Measurements from ENCODE around the gene SPP1.
"Not testable (repeated sequence)": the region's sequence is repeated elsewhere in the genome, so short reads cannot be mapped to it uniquely, and the experiment has no call there.

Gene SPP1

DNA sequence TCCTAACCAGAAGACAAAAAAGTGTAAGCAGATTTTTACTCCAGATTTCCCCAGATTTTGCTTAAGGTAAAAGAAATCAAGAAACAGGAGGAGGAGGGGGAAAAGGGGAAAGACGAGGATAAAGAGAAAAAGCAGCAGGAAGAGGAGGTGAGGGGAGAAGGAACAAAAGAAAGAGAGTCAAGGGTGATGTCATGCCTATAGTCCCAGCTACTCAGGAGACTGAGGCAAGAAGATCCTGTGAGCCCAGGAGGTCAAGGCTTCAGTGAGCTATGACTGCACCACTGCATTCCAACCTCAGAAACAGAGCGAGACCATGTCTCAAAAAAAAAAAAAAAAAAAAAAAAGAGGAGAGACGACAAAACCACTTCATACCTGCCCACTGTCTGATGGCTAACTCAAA lies 19.9 kb downstream of the SPP1 start:
- no peak for DNase-seq

DNA sequence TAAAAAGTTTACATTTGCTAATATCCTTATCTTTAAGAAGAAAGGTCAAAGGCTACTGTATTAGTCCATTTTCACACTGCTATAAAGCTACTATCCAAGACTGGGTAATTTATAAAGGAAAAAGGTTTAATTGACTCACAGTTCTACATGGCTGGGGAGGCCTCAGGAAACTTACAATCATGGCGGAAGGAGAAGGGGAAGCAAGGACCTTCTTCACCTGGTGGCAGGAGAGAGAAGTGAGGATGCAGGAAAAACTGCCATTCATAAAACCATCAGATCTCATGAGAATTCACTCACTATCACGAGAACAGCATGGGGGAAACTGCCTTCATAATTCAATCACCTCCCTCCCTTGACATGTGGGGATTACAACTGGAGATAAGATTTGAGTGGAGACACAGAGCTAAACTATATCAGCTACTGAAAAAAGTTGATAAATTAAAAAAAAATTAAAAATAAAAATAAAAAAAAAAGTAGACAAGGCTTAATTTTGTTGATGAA lies 23.7 kb downstream of the SPP1 start:
- not testable (repeated sequence) for DNase-seq

DNA sequence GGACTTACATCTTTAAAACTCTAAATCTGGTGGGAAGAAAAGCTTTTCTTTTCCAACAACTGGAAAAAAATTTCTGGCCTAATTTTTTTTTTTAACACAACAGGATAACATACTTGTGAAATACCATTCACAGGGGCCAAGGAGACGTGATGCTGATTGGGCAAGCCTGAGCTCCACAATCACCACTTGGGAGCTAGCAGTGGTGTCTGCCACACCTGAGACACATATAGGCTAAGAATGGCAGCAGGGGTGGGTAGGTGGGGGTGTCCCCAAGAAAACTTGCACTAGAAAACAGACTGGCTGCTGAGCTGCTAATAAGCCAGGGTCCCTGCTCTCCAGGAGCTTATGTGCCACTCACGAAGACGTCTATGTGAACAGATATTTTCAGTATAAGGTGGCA lies 26.4 kb downstream of the SPP1 start:
- no peak for DNase-seq

DNA sequence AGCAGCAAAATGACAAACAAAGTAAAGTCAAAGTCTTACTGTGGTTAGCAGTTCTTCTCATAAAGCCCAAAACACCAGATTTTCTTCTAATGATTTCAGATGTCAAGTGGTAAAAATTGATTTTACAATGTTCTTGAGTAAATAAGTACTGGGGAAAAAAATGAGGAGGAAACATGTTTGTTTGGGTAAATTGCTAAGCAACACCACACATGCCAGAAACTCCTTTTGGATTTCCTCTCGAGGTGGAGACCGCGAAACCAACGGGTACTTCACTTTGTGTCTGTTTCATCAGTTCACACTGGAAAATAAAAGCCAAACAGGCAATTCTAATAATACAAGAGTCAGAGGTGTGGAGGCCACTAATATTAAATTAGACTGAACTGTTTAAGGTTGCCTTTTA lies 27.3 kb downstream of the SPP1 start:
- no peak for DNase-seq

DNA sequence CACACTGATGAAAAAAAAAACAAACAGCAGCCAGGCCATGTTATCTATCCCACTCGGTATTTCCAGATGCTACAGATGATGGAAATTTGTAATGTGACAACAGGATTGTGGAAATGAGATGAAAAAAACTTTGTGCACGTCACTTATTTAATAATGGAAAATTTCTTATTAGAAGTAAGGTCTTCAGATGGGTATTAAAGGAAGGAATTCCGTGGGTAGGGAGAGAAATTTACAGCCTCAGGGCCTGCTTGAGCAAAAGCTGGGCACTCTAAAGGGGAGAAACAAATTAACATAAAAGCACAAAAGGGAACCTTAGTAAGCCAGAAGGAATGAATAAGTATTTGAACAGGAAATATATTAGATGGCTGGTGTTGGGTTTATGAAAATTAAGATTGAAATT lies 27.7 kb downstream of the SPP1 start:
- no peak for DNase-seq

DNA sequence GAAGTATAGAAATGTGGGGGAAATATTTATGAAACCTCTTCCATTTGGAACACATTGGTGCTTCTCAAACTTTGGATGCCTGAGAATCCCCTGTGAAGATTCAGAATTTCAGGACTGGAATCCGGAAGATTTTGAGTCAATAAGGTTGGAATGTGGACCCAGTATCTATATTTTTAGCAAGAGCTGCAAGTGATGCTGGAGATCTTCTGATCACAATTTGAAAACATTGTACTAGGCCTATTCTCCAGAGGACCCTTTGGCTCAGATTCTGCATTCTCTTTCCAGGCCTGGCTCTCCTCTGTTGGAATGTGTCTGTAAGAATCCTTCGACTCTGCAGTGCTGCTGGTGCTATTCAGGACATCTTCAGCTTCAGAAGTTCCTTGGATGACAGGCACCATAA lies 29.6 kb downstream of the SPP1 start:
- DNase-seq, result no peak

DNA sequence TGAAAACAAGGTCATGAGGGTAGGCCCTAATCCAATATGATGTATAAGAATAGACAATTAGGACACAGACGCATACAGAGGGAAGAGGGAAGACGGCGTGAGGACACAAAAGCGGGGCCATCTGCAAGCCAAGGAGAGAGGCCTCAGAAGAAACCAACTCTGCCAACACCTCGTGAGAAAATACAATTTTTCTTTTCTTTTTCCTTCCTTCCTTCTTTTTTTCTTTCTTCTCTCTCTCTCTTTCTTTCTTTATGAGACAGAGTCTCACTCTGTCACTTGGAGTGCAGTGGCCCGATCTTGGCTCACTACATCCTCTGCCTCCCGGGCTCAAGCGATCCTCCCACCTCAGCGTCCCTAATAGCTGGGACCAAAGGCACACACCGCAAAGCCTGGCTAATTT lies 30.4 kb downstream of the SPP1 start:
- DNase-seq, result no peak

DNA sequence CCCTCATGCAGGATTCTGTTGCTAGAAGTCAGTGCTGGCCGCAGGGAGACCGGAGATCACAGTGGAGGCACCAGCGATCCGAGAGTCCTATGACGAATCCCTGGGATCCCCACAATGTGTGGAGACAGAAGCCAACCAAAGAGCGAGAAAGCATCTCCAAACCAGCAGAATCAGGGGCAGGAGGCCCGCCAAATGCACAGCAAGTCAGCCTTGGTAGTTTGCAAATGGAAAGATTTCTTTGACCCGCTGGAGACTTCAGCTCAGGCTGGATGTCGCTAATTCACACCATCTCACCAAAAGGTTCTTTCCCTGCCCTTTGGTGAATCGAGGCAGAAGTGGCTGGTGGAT lies 31.4 kb downstream of the SPP1 start:
- no peak for DNase-seq

DNA sequence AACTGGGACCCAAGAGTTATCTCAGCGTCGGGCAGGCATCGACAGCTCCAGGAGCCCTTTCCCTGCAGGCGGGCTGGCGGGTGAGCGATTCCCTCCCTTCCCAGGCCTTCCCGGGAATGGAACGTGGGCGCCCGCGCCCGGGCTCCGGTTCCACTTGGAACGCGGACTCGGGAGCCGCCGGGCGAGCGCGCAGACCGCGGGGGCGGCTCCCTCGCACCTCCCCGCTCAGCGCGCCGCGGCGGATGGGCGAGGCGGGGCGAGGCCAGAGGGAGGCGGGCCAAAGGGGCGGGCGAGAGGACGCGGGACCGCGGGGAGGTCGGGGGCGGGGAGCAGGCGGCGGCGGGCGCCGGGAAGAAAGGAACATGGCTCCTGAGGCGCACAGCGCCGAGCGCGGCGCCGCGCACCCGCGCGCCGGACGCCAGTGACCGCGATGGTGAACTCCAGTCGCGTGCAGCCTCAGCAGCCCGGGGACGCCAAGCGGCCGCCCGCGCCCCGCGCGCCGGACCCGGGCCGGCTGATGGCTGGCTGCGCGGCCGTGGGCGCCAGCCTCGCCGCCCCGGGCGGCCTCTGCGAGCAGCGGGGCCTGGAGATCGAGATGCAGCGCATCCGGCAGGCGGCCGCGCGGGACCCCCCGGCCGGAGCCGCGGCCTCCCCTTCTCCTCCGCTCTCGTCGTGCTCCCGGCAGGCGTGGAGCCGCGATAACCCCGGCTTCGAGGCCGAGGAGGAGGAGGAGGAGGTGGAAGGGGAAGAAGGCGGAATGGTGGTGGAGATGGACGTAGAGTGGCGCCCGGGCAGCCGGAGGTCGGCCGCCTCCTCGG lies 32.0 kb downstream of the SPP1 start, which contains the start of gene PKD2:
TSS of gene PKD2 (plus strand) at position 332 of the 818 bp plus-strand sequence. CDS start at position 431, 99 bp downstream.
- DNase-seq, result peak; percentile 90

DNA sequence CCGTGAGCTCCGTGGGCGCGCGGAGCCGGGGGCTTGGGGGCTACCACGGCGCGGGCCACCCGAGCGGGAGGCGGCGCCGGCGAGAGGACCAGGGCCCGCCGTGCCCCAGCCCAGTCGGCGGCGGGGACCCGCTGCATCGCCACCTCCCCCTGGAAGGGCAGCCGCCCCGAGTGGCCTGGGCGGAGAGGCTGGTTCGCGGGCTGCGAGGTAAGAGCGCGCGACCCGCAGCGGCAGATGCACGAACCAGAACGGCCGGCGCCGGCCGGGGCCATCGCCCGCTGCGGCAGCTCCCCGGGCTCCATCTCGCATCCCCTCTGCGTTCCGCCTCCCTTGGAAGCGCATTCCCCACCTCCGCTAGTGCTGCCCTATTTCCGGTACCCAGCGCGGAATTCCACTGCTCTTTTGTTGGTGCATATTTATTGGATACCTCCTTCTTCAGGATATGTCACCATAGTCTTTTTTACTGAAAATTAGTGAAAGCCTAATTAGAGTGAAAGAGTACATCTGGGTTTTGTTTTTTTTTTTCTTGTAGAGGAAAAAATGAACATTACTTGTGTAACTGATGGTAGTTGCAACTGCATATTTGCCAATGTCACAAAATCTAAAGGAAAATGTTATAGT lies 32.7 kb downstream of the SPP1 start:
- DNase-seq, result peak; percentile 55

DNA sequence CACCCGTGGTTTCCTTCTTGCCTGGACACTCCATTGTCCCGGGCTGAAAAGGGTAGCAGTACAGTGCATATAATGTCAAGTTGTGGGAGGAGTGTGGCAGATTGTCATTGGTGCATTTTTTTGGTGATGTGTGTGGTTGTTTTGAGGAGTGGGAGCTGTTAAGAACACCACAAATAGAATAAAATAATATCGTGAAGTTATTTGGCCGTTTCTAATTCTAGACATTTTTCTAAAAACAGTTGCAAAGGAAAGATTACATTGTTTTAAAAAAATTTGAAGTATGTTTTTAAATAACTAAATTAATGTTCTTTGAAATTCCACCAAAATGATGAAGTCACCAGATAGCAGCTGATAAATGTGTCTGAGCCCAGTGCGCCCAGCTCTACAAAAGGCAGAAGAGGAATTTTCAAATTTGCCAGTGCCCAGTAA lies 33.2 kb downstream of the SPP1 start:
- no peak for DNase-seq

DNA sequence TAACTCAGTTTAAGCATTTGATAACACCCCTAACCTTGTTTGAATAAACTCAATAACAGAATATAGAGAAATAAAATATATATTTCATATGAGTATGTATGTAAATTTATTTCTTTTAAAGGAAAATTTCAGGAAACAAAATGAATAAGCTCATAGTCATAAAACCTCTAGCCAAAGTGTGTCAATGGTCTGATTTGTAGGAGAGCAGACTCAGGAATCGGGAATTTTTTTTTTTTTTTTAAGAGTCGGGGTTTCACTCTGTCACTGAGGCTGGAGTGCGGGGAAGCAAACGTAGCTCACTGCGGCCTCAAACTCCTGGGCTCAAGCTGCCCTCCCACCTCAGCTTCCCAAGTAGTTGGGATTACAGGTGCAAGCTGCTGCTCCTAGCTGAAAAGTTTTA lies 34.4 kb downstream of the SPP1 start:
- DNase-seq, result no peak

DNA sequence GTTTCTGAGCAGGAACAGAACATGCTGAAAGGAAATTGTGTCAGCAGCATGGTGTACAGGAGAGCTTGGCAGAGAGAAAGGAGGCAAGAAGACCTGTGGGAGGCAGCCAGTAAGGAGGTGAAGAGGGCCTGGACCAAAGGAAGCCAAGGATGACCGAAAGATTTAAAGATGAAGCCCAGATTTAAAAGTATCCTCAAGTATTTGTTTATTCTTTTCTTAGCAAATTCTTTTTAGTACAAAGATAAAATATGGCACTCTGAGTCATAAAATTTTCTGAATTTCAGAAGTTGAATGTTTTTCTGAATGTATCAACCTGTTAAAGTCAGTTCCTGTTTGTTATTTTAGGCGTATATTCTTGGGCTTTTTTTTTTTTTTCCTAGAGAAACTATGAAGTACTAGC lies 35.5 kb downstream of the SPP1 start:
- DNase-seq, result no peak

DNA sequence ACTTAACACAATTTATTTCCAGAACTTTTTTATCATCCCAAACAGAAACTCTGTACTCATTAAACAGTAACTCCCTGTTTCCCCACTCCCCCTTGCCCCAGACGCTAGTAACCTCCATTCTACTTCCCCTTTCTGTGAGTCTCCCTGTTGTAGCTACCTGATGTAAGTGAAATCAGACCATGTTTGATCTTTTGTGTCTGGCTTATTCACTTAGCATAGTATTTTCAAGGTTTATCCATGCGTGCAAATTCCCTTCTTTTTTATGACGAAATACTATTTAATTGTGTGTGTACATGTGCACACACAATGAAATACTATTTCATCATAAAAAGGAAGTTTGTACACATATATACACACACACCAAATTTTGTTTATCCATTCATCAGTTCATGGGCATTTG lies 37.1 kb downstream of the SPP1 start:
- no peak for DNase-seq

DNA sequence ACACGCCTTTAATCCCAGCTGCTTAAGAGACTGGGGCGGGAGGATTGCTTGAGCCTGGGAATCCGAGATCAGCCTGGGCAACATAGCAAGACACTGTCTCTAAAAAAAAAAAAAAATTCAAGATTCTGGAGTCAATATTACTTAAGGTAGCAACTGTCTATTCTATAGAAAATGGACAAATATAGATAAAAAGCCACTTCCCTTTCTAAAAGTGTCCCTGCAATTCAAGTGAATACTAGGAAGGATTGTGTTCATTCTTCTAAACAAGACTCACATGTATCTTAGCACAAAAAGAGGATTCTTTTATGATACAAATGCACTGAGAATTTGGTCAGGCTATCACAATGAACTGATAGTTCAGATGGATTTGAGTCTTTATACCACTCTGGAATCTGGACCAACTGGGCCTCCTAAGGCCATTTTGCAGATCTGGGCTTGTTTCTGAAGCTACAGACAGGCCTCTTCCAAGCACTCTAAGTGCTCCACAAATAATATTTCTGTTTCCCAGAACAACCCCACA lies 38.9 kb downstream of the SPP1 start:
- DNase-seq, result no peak

DNA sequence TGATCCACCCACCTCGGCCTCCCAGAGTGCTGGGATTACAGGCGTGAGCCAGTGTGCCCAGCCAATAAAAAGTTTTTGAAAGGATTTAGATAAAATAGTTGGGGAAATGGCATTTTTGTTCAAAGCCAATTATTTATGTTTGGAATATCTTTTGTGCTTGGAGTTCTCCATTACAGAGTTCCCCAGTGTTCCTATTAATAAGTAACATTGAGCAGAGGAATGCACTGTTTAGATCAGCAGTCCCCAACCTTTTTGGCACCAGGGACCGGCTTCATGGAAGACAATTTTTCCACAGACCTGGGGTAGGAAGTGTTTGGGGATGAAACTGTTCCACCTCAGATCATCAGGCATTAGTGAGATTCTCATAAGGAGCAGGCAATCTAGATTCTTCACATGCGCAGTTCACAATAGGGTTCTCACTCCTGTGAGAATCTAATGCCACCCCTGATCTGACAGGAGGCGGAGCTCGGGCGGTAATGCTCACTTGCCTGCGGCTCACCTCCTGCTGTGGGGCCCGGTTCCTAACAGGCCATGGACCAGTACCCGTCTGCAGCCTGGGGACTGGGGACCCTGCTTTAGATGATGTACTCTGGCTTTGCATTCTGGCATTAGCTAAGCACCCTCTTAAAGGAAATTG lies 40.3 kb downstream of the SPP1 start:
- no peak for DNase-seq

DNA sequence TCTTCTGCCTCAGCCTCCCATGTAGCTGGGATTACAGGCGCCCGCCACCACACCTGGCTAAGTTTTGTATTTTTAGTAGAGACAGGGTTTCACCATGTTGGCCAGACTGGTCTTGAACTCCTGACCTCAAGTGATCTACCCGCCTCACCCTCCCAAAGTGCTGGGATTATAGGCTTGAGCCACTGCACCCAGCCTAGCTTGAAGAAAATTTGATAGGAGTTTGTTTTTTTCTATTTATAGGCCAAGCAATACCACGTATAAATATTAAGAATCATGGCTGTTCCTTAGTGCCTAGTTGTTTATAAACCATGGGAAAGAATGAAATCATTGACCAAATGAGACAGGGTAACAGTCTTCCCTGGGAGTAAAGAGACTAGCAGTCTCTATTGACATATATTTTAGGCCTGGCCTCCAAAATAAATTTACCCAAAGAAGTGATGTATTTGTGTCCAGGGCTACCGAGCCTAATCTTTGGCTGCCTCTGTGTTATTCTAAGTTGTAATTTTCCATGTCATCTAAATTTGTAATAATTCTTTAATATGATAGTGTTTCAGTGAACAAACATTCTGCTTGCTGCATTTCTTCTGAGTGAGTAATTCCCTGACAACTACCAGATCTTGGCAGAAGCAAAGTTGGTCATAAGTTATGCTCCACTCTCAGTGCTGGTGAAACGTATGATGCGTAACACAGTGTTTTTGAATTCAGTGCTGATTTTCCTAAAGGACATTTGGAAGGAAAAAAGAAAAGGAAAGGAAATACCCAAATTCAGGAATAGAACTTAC lies 42.2 kb downstream of the SPP1 start:
- no peak for DNase-seq

DNA sequence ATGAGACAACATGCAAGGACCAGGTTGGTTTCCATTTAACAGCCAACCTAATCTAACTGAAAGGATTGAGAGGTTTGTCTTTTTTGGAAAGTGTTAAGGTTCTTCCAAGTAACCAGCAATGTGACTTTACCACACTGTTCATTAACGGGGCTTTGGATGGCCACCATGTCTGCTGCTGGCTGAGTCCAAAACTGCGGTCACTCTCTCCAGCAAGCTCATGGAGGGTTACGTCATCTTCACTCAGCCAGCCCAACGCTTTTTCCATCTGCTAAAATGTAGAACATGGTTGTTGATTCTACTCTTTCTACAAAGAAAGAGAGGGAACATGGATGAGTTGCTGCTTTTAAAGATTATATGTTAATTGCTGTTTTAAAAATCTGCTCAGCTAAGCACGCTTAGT lies 43.0 kb downstream of the SPP1 start:
- no peak for DNase-seq

DNA sequence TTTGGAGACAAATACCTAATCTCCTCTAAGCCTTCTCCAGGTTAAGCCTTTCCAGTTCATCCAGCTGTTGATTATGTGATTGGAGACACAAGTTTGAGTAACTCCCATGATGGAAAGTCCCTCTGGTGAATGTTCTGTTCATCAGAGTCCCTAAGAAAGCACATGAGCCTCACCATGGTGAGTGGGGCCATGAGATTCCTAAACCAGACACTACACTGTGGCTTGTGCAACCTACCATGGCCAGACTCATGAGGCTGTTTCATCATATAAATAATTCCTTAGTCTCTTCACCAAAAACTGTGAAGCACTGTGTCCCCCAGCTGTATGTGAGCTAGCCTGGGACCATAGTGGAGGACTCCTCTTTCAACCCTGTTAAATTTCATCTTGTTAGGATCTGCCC lies 46.3 kb downstream of the SPP1 start:
- no peak for DNase-seq

DNA sequence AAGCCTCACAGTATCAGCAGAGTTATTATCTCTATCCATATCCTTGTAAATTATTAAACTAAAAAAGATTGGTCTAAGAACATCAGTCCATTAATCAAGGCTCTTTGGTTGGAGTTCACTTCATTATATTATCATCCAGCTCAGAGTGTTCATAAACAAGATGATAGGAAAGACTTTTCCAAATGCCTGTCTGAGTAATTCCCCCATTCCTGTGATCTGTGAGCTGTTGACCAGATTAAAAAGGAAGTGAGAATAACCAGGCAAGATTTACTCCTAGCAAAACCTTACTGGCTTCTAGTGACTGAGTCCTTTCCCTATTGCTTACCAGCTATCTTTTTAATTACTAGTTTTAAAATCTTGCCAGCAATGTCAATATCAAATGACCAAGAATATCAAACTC lies 46.8 kb downstream of the SPP1 start:
- no peak for DNase-seq

DNA sequence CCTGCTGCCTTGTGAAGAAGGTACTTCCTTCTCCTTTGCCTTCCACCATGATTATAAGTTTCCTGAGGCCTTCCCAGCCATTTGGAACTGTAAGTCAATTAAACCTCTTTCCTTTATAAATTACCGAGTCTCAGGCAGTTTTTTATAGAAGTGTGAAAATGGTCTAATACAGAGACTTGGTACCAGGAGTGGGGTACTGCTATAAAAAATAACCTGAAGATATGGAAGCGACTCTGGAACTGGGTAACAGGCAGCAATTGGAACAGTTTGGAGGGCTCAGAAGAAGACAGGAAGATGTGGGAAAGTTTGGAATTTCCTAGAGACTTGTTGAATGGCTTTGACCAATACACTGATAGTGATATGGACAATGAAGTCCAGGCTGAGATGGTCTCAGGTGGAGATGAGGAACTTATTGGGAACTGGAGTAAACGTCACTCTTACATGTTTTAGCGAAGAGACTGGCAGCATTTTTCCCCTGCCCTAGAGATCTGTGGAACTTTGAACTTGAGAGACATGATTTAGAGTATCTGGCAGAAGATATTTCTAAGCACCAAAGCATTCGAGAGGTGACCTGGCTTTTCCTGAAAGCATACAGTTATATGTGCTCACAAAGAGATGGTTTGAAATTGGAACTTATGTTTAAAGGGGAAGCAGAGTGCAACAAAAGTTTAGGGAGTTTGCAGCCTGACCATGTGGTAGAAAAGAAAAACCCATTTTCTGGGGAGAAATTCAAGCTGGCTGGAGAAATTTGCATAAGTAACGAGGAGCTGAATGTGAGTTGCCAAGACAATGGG lies 50.6 kb downstream of the SPP1 start:
- not testable (repeated sequence) for DNase-seq
